H9 (cell line): ENCODE data around the gene SSPN. TPM values are rescaled to one million over a fixed set of nuclear protein-coding genes. Genes with fewer than 3 reads are reported as not detected.

Source experiments
- DNase-seq: peaks from one replicate; pipeline ENCODE4 v3.0.0-alpha.2; 2017
- H2AFZ ChIP-seq: one replicate; pipeline ENCODE4 v1.6.1; 2013; ENCODE audit warnings: mild to moderate bottlenecking, low read length, control low read depth, moderate library complexity
- H2AK5ac ChIP-seq: 2 replicates; pipeline ENCODE4 v1.6.1; 2013; ENCODE audit warnings: low read length, control low read depth, mixed read lengths; ENCODE audit not compliant: insufficient read length
- H2BK120ac ChIP-seq: one replicate; pipeline ENCODE4 v1.6.1; 2013; ENCODE audit warnings: low read depth, mild to moderate bottlenecking, low read length, control low read depth, inconsistent platforms; ENCODE audit not compliant: poor library complexity, severe bottlenecking
- H2BK12ac ChIP-seq: 2 replicates; pipeline ENCODE4 v1.6.1; 2013; ENCODE audit warnings: low read length, control low read depth, mixed read lengths, low read depth; ENCODE audit not compliant: insufficient read length
- H2BK15ac ChIP-seq: 2 replicates; pipeline ENCODE4 v1.6.1; 2013; ENCODE audit warnings: low read depth, low read length, control low read depth
- H2BK20ac ChIP-seq: one replicate; pipeline ENCODE4 v1.6.1; 2013; ENCODE audit warnings: low read depth, mild to moderate bottlenecking, low read length, control low read depth, inconsistent platforms; ENCODE audit not compliant: poor library complexity, severe bottlenecking
- H2BK5ac ChIP-seq: 2 replicates; pipeline ENCODE4 v1.6.1; 2013; ENCODE audit warnings: low read length, control low read depth, mixed read lengths; ENCODE audit not compliant: insufficient read length
- H3K14ac ChIP-seq: 2 replicates; pipeline ENCODE4 v1.6.1; 2013; ENCODE audit warnings: low read length, control low read depth; ENCODE audit not compliant: insufficient read depth
- H3K18ac ChIP-seq: 2 replicates; pipeline ENCODE4 v1.6.1; 2013; ENCODE audit warnings: low read depth, mild to moderate bottlenecking, mixed read lengths, low read length, control low read depth; ENCODE audit not compliant: insufficient read length
- H3K23ac ChIP-seq: 2 replicates; pipeline ENCODE4 v1.6.1; 2013; ENCODE audit warnings: low read length, control low read depth, mixed read lengths, low read depth; ENCODE audit not compliant: insufficient read length
- H3K23me2 ChIP-seq: 2 replicates; pipeline ENCODE4 v1.6.1; 2013; ENCODE audit warnings: low read depth, mild to moderate bottlenecking, mixed read lengths, low read length, control low read depth; ENCODE audit not compliant: insufficient read length, poor library complexity, severe bottlenecking
- H3K27ac ChIP-seq: 2 replicates; pipeline ENCODE4 v1.5.1; 2013; ENCODE audit warnings: low read length, control low read depth, mixed read lengths, low read depth; ENCODE audit not compliant: insufficient read length
- H3K27me3 ChIP-seq: 2 replicates; pipeline ENCODE4 v1.6.1; 2013; ENCODE audit warnings: low read length, control low read depth, inconsistent platforms; ENCODE audit not compliant: insufficient read depth
- H3K4ac ChIP-seq: 2 replicates; pipeline ENCODE4 v1.6.1; 2013; ENCODE audit warnings: low read depth, mild to moderate bottlenecking, control low read depth, inconsistent platforms, low read length, moderate library complexity
- H3K4me1 ChIP-seq: 2 replicates; pipeline ENCODE4 v1.6.1; 2013; ENCODE audit warnings: low read length, control low read depth, inconsistent platforms; ENCODE audit not compliant: insufficient read depth
- H3K4me2 ChIP-seq: 2 replicates; pipeline ENCODE4 v1.6.1; 2013; ENCODE audit warnings: low read length, control low read depth, mixed read lengths; ENCODE audit not compliant: insufficient read length, insufficient read depth
- H3K56ac ChIP-seq: 2 replicates; pipeline ENCODE4 v1.6.1; 2013; ENCODE audit warnings: low read depth, mild to moderate bottlenecking, mixed read lengths, low read length, control low read depth; ENCODE audit not compliant: insufficient read length
- H3K79me1 ChIP-seq: 2 replicates; pipeline ENCODE4 v1.6.1; 2013; ENCODE audit warnings: low read depth, mild to moderate bottlenecking, moderate library complexity, low read length, control low read depth, inconsistent platforms; ENCODE audit not compliant: insufficient read depth, poor library complexity, severe bottlenecking
- H3K79me2 ChIP-seq: 2 replicates; pipeline ENCODE4 v1.6.1; 2013; ENCODE audit warnings: low read length, control low read depth, inconsistent platforms; ENCODE audit not compliant: insufficient read depth
- H3K9ac ChIP-seq: 2 replicates; pipeline ENCODE4 v1.6.1; 2013; ENCODE audit warnings: low read length, control low read depth, mixed read lengths; ENCODE audit not compliant: insufficient read length; ENCODE audit errors: extremely low read depth
- H3K9me3 ChIP-seq: one replicate; pipeline ENCODE4 v1.6.1; 2013; ENCODE audit warnings: low read depth, low read length, inconsistent platforms; ENCODE audit not compliant: control insufficient read depth
- H3T11ph ChIP-seq: one replicate; pipeline ENCODE4 v1.6.1; 2013; ENCODE audit warnings: mild to moderate bottlenecking, low read length, control low read depth, inconsistent platforms
- H4K20me1 ChIP-seq: one replicate; pipeline ENCODE4 v1.6.1; 2013; ENCODE audit not compliant: control insufficient read depth, insufficient read length, insufficient read depth
- H4K5ac ChIP-seq: 2 replicates; pipeline ENCODE4 v1.6.1; 2013; ENCODE audit warnings: low read depth, mild to moderate bottlenecking, mixed read lengths, low read length, control low read depth; ENCODE audit not compliant: insufficient read length
- H4K8ac ChIP-seq: replicated peaks from 2 replicates; pipeline ENCODE4 v1.6.1; 2013; ENCODE audit warnings: low read length, control low read depth, mixed read lengths, low read depth; ENCODE audit not compliant: insufficient read length
- H4K91ac ChIP-seq: 2 replicates; pipeline ENCODE4 v1.6.1; 2013; ENCODE audit warnings: low read depth, mild to moderate bottlenecking, moderate library complexity, mixed read lengths, low read length, control low read depth; ENCODE audit not compliant: insufficient read length
- H3K27ac Mint-ChIP-seq, 3 experiments: 2 replicates in 2 of 3; 3 replicates in 1 of 3; pipeline ENCODE4 v1.8.0; 2020 to 2021; ENCODE audit warnings: mixed read lengths in 3 of 3, mild to moderate bottlenecking in 1 of 3, moderate library complexity in 1 of 3
- H3K27me3 Mint-ChIP-seq: 2 replicates; pipeline ENCODE4 v1.8.0; 2021; ENCODE audit warnings: low read depth, mild to moderate bottlenecking, moderate library complexity, mixed read lengths
- H3K36me3 Mint-ChIP-seq, 3 experiments: 2 replicates in 2 of 3; 3 replicates in 1 of 3; pipeline ENCODE4 v1.8.0; 2020 to 2021; ENCODE audit warnings: low read depth in 3 of 3, mixed read lengths in 3 of 3; ENCODE audit not compliant: insufficient read depth in 1 of 3
- H3K4me1 Mint-ChIP-seq, 2 experiments: 2 replicates each; pipeline ENCODE4 v1.8.0; 2020; ENCODE audit warnings: mixed read lengths in 2 of 2
- H3K4me3 Mint-ChIP-seq, 2 experiments: 2 replicates in 1 of 2; 3 replicates in 1 of 2; pipeline ENCODE4 v1.8.0; 2020 to 2021; ENCODE audit warnings: mild to moderate bottlenecking in 2 of 2, mixed read lengths in 2 of 2, moderate library complexity in 1 of 2
- H3K9me3 Mint-ChIP-seq, 2 experiments: 2 replicates in 1 of 2; 3 replicates in 1 of 2; pipeline ENCODE4 v1.8.0; 2020; ENCODE audit warnings: mild to moderate bottlenecking in 2 of 2, mixed read lengths in 2 of 2, moderate library complexity in 1 of 2
- CTCF ChIP-seq: fragments of 200-600 bp; sonication (generic); conservative IDR thresholded peaks from 3 replicates; pipeline ENCODE4 v1.8.0; 2021; ENCODE audit warnings: antibody characterized with exemption, mild to moderate bottlenecking
- WGBS: extraction: QIAGEN DNeasy Blood & Tissue Kit; methylation state at CpG from one replicate; pipeline ENCODE4 v1.1.7; 2013; ENCODE audit warnings: missing lambda C conversion rate, low lambda C conversion rate, mixed read lengths; ENCODE audit not compliant: insufficient read length; ENCODE audit errors: extremely low coverage; 5-methylcytosine and 5-hydroxymethylcytosine counted together
- total RNA-seq: library from RNA; stranded (reverse); gene quantifications from 2 replicates; pipeline ENCODE4 v1.2.1, GENCODE V29; 2021

SSPN gene
- total RNA-seq, 1 experiment from 2014 or later, result 0.81 TPM

GRCh38 chr12:26292596-26292995 lies 97.2 kb downstream of the SSPN start:
- Histone ChIP-seq H2AK5ac (no peak overlapping the region), H3K79me2 (no peaks in the 10 kb centered on the region), H3K4me2 (no peak overlapping the region), H3K23me2 (no peaks in the 10 kb centered on the region), H3K9me3 (no peaks in the 10 kb centered on the region), H3K9ac (no peak overlapping the region), H4K91ac (no peak overlapping the region), H4K5ac (no peak overlapping the region), H3K18ac (no peak overlapping the region), H2BK20ac (no peak overlapping the region), H3K56ac (no peak overlapping the region), H3K4me1 (no peaks in the 10 kb centered on the region), H2BK15ac (no peak overlapping the region), H2BK120ac (no peak overlapping the region), H3K27ac (no peak overlapping the region), H2BK12ac (no peak overlapping the region), H4K20me1 (no peaks in the 10 kb centered on the region), H3K79me1 (no peaks in the 10 kb centered on the region), H2BK5ac (no peak overlapping the region), H4K8ac (no peak overlapping the region), H3K14ac (no peak overlapping the region), H3K27me3 (no peaks in the 10 kb centered on the region), H2AFZ (no peak overlapping the region), H3K23ac (no peak overlapping the region), H3T11ph (no peak overlapping the region), H3K4ac (no peak overlapping the region)
- Mint-ChIP-seq H3K4me3 (no peak overlapping the region), H3K27ac (no peak overlapping the region), H3K4me1 (peaks cover 0 to 4% of the 10 kb centered on the region in 2 experiments; a peak in 1 of 4 replicates), H3K36me3 (no peaks in the 10 kb centered on the region), H3K9me3 (no peaks in the 10 kb centered on the region), H3K27me3 (no peaks in the 10 kb centered on the region; the same call in 1 of the 2 replicates)
- no CpG with 5 or more reads among the region's 1 CpG for WGBS
- no peak for DNase-seq
- no peak for TF ChIP-seq CTCF
